Neural progenitor cell (in vitro differentiated cells): ENCODE measurements around the gene VAX1. TPM values are rescaled to one million over a fixed set of nuclear protein-coding genes. Genes with fewer than 3 reads are reported as not detected.

Source experiments
- DNase-seq: peaks from one replicate; pipeline ENCODE4 v3.0.0-alpha.2; 2016; ENCODE audit warnings: low spot score
- H2AFZ ChIP-seq: fragments of 200-600 bp; sonication (generic); replicated peaks from 2 replicates; pipeline ENCODE4 v1.6.1; 2016; ENCODE audit warnings: antibody characterized with exemption
- H3F3A ChIP-seq: fragments of 200-600 bp; sonication (generic); 2 replicates; pipeline ENCODE4 v1.6.1; 2016; ENCODE audit warnings: antibody characterized with exemption, low read depth
- H3K27ac ChIP-seq: fragments of 200-600 bp; sonication (generic); 2 replicates; pipeline ENCODE4 v1.5.1; 2016; ENCODE audit warnings: mild to moderate bottlenecking
- H3K27me3 ChIP-seq: fragments of 200-600 bp; sonication (generic); 2 replicates; pipeline ENCODE4 v1.6.1; 2016; ENCODE audit warnings: mild to moderate bottlenecking, moderate library complexity
- H3K36me3 ChIP-seq: fragments of 200-600 bp; sonication (generic); 2 replicates; pipeline ENCODE4 v1.5.1; 2016
- H3K4me1 ChIP-seq: fragments of 200-600 bp; sonication (generic); 2 replicates; pipeline ENCODE4 v1.6.1; 2016; ENCODE audit warnings: mixed run types
- H3K4me2 ChIP-seq: fragments of 200-600 bp; sonication (generic); 2 replicates; pipeline ENCODE4 v1.6.1; 2016
- H3K4me3 ChIP-seq: fragments of 200-600 bp; sonication (generic); 2 replicates; pipeline ENCODE4 v1.5.1; 2016
- H3K79me2 ChIP-seq: fragments of 200-600 bp; sonication (generic); 2 replicates; pipeline ENCODE4 v1.6.1; 2016; ENCODE audit warnings: low read depth
- H3K9ac ChIP-seq: fragments of 200-600 bp; sonication (generic); 2 replicates; pipeline ENCODE4 v1.6.1; 2016
- H3K9me3 ChIP-seq: fragments of 200-600 bp; sonication (generic); 2 replicates; pipeline ENCODE4 v1.5.1; 2016; ENCODE audit warnings: low read depth
- H4K20me1 ChIP-seq: fragments of 200-600 bp; sonication (generic); 2 replicates; pipeline ENCODE4 v1.6.1; 2016; ENCODE audit warnings: low read depth
- H3K27ac Mint-ChIP-seq: 3 replicates; pipeline ENCODE4 v1.8.0; 2021; ENCODE audit warnings: mixed read lengths
- H3K27me3 Mint-ChIP-seq: 2 replicates; pipeline ENCODE4 v1.8.0; 2022; ENCODE audit warnings: low read depth, mild to moderate bottlenecking, inconsistent platforms, moderate library complexity, mixed read lengths; ENCODE audit not compliant: insufficient read depth
- H3K36me3 Mint-ChIP-seq: 3 replicates; pipeline ENCODE4 v1.8.0; 2021; ENCODE audit warnings: mixed read lengths
- H3K4me1 Mint-ChIP-seq: 3 replicates; pipeline ENCODE4 v1.8.0; 2021; ENCODE audit warnings: mixed read lengths
- H3K4me3 Mint-ChIP-seq: 3 replicates; pipeline ENCODE4 v1.8.0; 2021; ENCODE audit warnings: mild to moderate bottlenecking, moderate library complexity, mixed read lengths
- H3K9me3 Mint-ChIP-seq: 3 replicates; pipeline ENCODE4 v1.8.0; 2020; ENCODE audit warnings: mixed read lengths
- CTCF ChIP-seq: fragments of 200-600 bp; sonication (generic); IDR thresholded peaks from 2 replicates; pipeline ENCODE4 v1.5.1; 2017; ENCODE audit warnings: antibody characterized with exemption, mild to moderate bottlenecking
- EZH2 ChIP-seq: fragments of 200-600 bp; sonication (generic); IDR thresholded peaks from 2 replicates; pipeline ENCODE4 v1.6.1; 2017; ENCODE audit warnings: antibody characterized with exemption, mild to moderate bottlenecking, moderate library complexity
- EZH2phosphoT487 ChIP-seq: fragments of 200-600 bp; sonication (generic); IDR thresholded peaks from 2 replicates; pipeline ENCODE4 v1.6.1; 2017; ENCODE audit warnings: antibody characterized with exemption
- total RNA-seq: library from RNA; depleted of rRNA; stranded (reverse); fragments of >200 nt; gene quantifications from 2 replicates; pipeline ENCODE4 v1.2.3, GENCODE V29; 2015; ENCODE audit warnings: low replicate concordance

The VAX1 gene
- total RNA-seq, 1 donor from 2014 or later: not detected

GRCh38 chr10:117132751-117133231 lies 5.3 kb downstream of the VAX1 start:
- peak overlapping the region; percentile 89 for H3K4me2 ChIP-seq
- Mint-ChIP-seq H3K27ac (no peak overlapping the region), H3K4me1 (peaks cover 50% of the 10 kb centered on the region), H3K4me3 (peak overlapping the region; percentile 81), H3K27me3 (peaks cover 66% of the 10 kb centered on the region), H3K9me3 (no peaks in the 10 kb centered on the region), H3K36me3 (peaks cover 4% of the 10 kb centered on the region)
- peaks cover 43% of the 10 kb centered on the region for H3K4me1 ChIP-seq
- H3K9ac ChIP-seq: no peak overlapping the region
- no peaks in the 10 kb centered on the region for H3K79me2 ChIP-seq
- DNase-seq: peak; percentile 76
- H3K4me3 ChIP-seq: peak overlapping the region; percentile 46
- peaks cover 42% of the 10 kb centered on the region for H3F3A ChIP-seq
- H3K27me3 ChIP-seq: peaks cover 100% of the 10 kb centered on the region
- no peak overlapping the region for H3K27ac ChIP-seq
- H3K36me3 ChIP-seq: no peaks in the 10 kb centered on the region
- no peak overlapping the region for H2AFZ ChIP-seq
- no peak for TF ChIP-seq CTCF
- no peak for TF ChIP-seq EZH2
- no peak for TF ChIP-seq EZH2phosphoT487
- H3K9me3 ChIP-seq: no peaks in the 10 kb centered on the region
- peaks cover 67% of the 10 kb centered on the region for H4K20me1 ChIP-seq

- H3K27ac Mint-ChIP-seq: no peak overlapping the region
- H3K79me2 ChIP-seq: no peaks in the 10 kb centered on the region
- peaks cover 49% of the 10 kb centered on the region for H3K4me1 Mint-ChIP-seq
- no peak overlapping the region for H2AFZ ChIP-seq
- H3K27me3 ChIP-seq: peaks cover 100% of the 10 kb centered on the region
- H3F3A ChIP-seq: peaks cover 36% of the 10 kb centered on the region
- no peak overlapping the region for H3K27ac ChIP-seq
- peaks cover 4% of the 10 kb centered on the region for H3K36me3 Mint-ChIP-seq
- H4K20me1 ChIP-seq: peaks cover 61% of the 10 kb centered on the region
- H3K9me3 ChIP-seq: no peaks in the 10 kb centered on the region
- TF ChIP-seq CTCF (no peak), EZH2 (peak; percentile 57), EZH2phosphoT487 (peak; percentile 82)
- peak; percentile 65 for DNase-seq
- peak overlapping the region; percentile 34 for H3K4me3 ChIP-seq
- peak overlapping the region; percentile 66 for H3K4me3 Mint-ChIP-seq
- peaks cover 62% of the 10 kb centered on the region for H3K27me3 Mint-ChIP-seq
- peaks cover 37% of the 10 kb centered on the region for H3K4me1 ChIP-seq
- H3K9me3 Mint-ChIP-seq: no peaks in the 10 kb centered on the region
- H3K4me2 ChIP-seq: peak overlapping the region; percentile 68
- no peak overlapping the region for H3K9ac ChIP-seq
- no peaks in the 10 kb centered on the region for H3K36me3 ChIP-seq
These were observed 6.4 kb downstream of the VAX1 start for GRCh38 chr10:117131376-117132327.

- H3K4me3 Mint-ChIP-seq: peak overlapping the region; percentile 16
- peaks cover 53% of the 10 kb centered on the region for H4K20me1 ChIP-seq
These were observed 7.2 kb downstream of the VAX1 start for GRCh38 chr10:117130862-117131375.

More at GRCh38 chr10:117130862-117131375, 7.2 kb downstream of the VAX1 start:
- Mint-ChIP-seq H3K27me3 (peaks cover 55% of the 10 kb centered on the region), H3K9me3 (no peaks in the 10 kb centered on the region), H3K36me3 (peaks cover 4% of the 10 kb centered on the region), H3K27ac (no peak overlapping the region), H3K4me1 (peaks cover 41% of the 10 kb centered on the region)
- DNase-seq: no peak
- Histone ChIP-seq H3K4me3 (peak overlapping the region; percentile 34), H3K9me3 (no peaks in the 10 kb centered on the region), H3K4me1 (peaks cover 37% of the 10 kb centered on the region), H3F3A (peaks cover 36% of the 10 kb centered on the region), H3K9ac (no peak overlapping the region), H3K79me2 (no peaks in the 10 kb centered on the region), H3K36me3 (no peaks in the 10 kb centered on the region), H2AFZ (no peak overlapping the region), H3K4me2 (peak overlapping the region; percentile 68), H3K27ac (no peak overlapping the region), H3K27me3 (peaks cover 98% of the 10 kb centered on the region)
- no peak for TF ChIP-seq EZH2phosphoT487
- TF ChIP-seq CTCF: no peak
- no peak for TF ChIP-seq EZH2
